ENCODE results near the gene C2orf80. TPM values are rescaled to one million over a fixed set of nuclear protein-coding genes. Genes with fewer than 3 reads are reported as not detected.
A peak's percentile ranks its signal among the peaks of the same experiment; 100 is the strongest.

The C2orf80 gene
- total RNA-seq (2014; rRNA removed; shearing (Covaris generic)) (3.1 TPM in 1 of 2 replicates, not detected in the other), polyA plus RNA-seq (2016; fragmentation: Nextera tagmentation; extraction: Ambion mirVana) (0.64 and 0.92 TPM in 2 replicates)
- long read RNA-seq, partial matches to known transcripts, result 0 of 2 reads
- long read RNA-seq, other reads (novel, unspliced or antisense), result 2 of 2 reads

DNA sequence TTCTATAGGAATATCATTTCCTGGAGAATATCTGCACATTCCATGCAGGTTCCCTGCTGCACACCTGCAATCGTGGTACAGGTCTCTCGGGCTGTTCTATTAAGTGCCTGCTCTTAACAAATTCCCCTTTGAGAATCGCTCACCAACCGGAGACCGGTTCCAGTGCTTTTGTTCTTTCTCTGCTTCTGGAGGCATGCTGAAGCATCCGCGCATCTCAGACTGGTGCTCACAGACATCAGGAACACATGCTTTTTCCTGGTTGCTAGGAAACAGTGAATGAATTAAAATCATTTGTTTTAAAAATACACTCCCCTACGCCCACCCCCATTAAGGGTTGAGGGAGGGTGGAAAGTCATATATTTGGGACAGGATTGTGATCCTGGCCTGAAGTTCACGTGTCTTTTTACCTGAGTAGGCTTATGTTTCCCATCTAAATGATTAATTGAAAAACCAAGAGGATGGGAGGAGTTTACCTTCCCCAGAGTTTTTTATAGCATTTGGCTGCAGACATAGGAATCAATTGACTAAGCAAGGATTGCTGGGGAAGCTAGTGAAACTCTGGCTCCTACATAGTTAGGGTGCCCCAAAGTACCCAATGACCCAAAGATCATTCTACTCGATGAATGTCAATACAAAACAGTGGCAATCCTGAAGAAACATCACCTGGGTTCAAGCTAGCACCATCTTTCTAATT is at the start of gene C2orf80:
Gene C2orf80, minus strand, starts transcription at position 221 of the 694 bp plus-strand sequence. CDS start 3,044 bp downstream, outside the sequence.
- peak within 1 kb of the TSS; percentile 95 for H2AFZ ChIP-seq
- H3K4me1 Mint-ChIP-seq, result peaks cover 52% of the 10 kb centered on the region
- H3K27ac Mint-ChIP-seq, result peak within 1 kb of the TSS; percentile 41; the same call in 1 of the 2 replicates

More for the DNA sequence above, at the start of gene C2orf80:
- Histone ChIP-seq H3K36me3 (ENCODE audit: insufficient read depth) (no peaks in the 10 kb centered on the region), H3K4me1 (ENCODE audit: insufficient read depth) (peaks cover 44% of the 10 kb centered on the region), H3K4me3 (no peak within 1 kb of the TSS), H3K9me2 (ENCODE audit: insufficient read depth) (no peaks in the 10 kb centered on the region), H3K27ac (ENCODE audit: low read depth) (no peak within 1 kb of the TSS), H3K27me3 (ENCODE audit: insufficient read depth) (no peaks in the 10 kb centered on the region), H3K79me2 (replicated peaks; ENCODE audit: insufficient read depth) (no peaks in the 10 kb centered on the region), H3F3A (replicated peaks; ENCODE audit: low read depth) (0 out of 2 replicates have a peak, but pooled peaks cover 3% of the 10 kb centered on the region), H3K4me2 (peak within 1 kb of the TSS; percentile 66), H4K20me1 (replicated peaks; ENCODE audit: insufficient read depth) (no peaks in the 10 kb centered on the region)
- DNase-seq (ENCODE audit: low spot score) (peak; percentile 52), ATAC-seq (peak; percentile 45)
- peaks cover 2% of the 10 kb centered on the region for H3K27me3 Mint-ChIP-seq (ENCODE audit: insufficient read depth, low read depth, poor library complexity)
- TF ChIP-seq, protein P1, sequence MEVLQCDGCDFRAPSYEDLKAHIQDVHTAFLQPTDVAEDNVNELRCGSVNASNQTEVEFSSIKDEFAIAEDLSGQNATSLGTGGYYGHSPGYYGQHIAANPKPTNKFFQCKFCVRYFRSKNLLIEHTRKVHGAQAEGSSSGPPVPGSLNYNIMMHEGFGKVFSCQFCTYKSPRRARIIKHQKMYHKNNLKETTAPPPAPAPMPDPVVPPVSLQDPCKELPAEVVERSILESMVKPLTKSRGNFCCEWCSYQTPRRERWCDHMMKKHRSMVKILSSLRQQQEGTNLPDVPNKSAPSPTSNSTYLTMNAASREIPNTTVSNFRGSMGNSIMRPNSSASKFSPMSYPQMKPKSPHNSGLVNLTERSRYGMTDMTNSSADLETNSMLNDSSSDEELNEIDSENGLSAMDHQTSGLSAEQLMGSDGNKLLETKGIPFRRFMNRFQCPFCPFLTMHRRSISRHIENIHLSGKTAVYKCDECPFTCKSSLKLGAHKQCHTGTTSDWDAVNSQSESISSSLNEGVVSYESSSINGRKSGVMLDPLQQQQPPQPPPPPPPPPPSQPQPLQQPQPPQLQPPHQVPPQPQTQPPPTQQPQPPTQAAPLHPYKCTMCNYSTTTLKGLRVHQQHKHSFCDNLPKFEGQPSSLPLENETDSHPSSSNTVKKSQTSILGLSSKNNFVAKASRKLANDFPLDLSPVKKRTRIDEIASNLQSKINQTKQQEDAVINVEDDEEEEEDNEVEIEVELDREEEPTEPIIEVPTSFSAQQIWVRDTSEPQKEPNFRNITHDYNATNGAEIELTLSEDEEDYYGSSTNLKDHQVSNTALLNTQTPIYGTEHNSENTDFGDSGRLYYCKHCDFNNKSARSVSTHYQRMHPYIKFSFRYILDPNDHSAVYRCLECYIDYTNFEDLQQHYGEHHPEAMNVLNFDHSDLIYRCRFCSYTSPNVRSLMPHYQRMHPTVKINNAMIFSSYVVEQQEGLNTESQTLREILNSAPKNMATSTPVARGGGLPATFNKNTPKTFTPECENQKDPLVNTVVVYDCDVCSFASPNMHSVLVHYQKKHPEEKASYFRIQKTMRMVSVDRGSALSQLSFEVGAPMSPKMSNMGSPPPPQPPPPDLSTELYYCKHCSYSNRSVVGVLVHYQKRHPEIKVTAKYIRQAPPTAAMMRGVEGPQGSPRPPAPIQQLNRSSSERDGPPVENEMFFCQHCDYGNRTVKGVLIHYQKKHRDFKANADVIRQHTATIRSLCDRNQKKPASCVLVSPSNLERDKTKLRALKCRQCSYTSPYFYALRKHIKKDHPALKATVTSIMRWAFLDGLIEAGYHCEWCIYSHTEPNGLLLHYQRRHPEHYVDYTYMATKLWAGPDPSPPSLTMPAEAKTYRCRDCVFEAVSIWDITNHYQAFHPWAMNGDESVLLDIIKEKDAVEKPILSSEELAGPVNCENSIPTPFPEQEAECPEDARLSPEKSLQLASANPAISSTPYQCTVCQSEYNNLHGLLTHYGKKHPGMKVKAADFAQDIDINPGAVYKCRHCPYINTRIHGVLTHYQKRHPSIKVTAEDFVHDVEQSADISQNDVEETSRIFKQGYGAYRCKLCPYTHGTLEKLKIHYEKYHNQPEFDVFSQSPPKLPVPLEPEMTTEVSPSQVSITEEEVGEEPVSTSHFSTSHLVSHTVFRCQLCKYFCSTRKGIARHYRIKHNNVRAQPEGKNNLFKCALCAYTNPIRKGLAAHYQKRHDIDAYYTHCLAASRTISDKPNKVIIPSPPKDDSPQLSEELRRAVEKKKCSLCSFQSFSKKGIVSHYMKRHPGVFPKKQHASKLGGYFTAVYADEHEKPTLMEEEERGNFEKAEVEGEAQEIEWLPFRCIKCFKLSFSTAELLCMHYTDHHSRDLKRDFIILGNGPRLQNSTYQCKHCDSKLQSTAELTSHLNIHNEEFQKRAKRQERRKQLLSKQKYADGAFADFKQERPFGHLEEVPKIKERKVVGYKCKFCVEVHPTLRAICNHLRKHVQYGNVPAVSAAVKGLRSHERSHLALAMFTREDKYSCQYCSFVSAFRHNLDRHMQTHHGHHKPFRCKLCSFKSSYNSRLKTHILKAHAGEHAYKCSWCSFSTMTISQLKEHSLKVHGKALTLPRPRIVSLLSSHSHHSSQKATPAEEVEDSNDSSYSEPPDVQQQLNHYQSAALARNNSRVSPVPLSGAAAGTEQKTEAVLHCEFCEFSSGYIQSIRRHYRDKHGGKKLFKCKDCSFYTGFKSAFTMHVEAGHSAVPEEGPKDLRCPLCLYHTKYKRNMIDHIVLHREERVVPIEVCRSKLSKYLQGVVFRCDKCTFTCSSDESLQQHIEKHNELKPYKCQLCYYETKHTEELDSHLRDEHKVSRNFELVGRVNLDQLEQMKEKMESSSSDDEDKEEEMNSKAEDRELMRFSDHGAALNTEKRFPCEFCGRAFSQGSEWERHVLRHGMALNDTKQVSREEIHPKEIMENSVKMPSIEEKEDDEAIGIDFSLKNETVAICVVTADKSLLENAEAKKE (CRISPR knock-in tag; IDR thresholded peaks at IDR 0.05), result no peak
- TF ChIP-seq EZH2 (IDR thresholded peaks at IDR 0.05; ENCODE audit: low read depth, unreplicated experiment) (no peak), NANOG (IDR thresholded peaks at IDR 0.05; ENCODE audit: borderline replicate concordance) (no peak), ETS1 (IDR thresholded peaks at IDR 0.05) (no peak), STAT1 (IDR thresholded peaks at IDR 0.05; ENCODE audit: unreplicated experiment) (no peak), EZH2phosphoT487 (IDR thresholded peaks at IDR 0.05; ENCODE audit: unreplicated experiment) (no peak), ZNF331 (CRISPR knock-in tag; IDR thresholded peaks at IDR 0.05; ENCODE audit: low read depth) (no peak)
- H3K4me3 Mint-ChIP-seq, result no peak within 1 kb of the TSS
- H3K9me3 Mint-ChIP-seq, result no peaks in the 10 kb centered on the region
- no peaks in the 10 kb centered on the region for H3K36me3 Mint-ChIP-seq (ENCODE audit: low read depth)

All from GM23338 (cell line).